H9 (cell line): Measurements from ENCODE around the gene RRAD. TPM values are rescaled to one million over a fixed set of nuclear protein-coding genes. Genes with fewer than 3 reads are reported as not detected.

Source experiments
- DNase-seq: peaks from one replicate; pipeline ENCODE4 v3.0.0-alpha.2; 2017
- H2AFZ ChIP-seq: one replicate; pipeline ENCODE4 v1.6.1; 2013; ENCODE audit warnings: mild to moderate bottlenecking, low read length, control low read depth, moderate library complexity
- H2AK5ac ChIP-seq: 2 replicates; pipeline ENCODE4 v1.6.1; 2013; ENCODE audit warnings: low read length, control low read depth, mixed read lengths; ENCODE audit not compliant: insufficient read length
- H2BK120ac ChIP-seq: one replicate; pipeline ENCODE4 v1.6.1; 2013; ENCODE audit warnings: low read depth, mild to moderate bottlenecking, low read length, control low read depth, inconsistent platforms; ENCODE audit not compliant: poor library complexity, severe bottlenecking
- H2BK12ac ChIP-seq: 2 replicates; pipeline ENCODE4 v1.6.1; 2013; ENCODE audit warnings: low read length, control low read depth, mixed read lengths, low read depth; ENCODE audit not compliant: insufficient read length
- H2BK15ac ChIP-seq: 2 replicates; pipeline ENCODE4 v1.6.1; 2013; ENCODE audit warnings: low read depth, low read length, control low read depth
- H2BK20ac ChIP-seq: one replicate; pipeline ENCODE4 v1.6.1; 2013; ENCODE audit warnings: low read depth, mild to moderate bottlenecking, low read length, control low read depth, inconsistent platforms; ENCODE audit not compliant: poor library complexity, severe bottlenecking
- H2BK5ac ChIP-seq: 2 replicates; pipeline ENCODE4 v1.6.1; 2013; ENCODE audit warnings: low read length, control low read depth, mixed read lengths; ENCODE audit not compliant: insufficient read length
- H3K14ac ChIP-seq: 2 replicates; pipeline ENCODE4 v1.6.1; 2013; ENCODE audit warnings: low read length, control low read depth; ENCODE audit not compliant: insufficient read depth
- H3K18ac ChIP-seq: 2 replicates; pipeline ENCODE4 v1.6.1; 2013; ENCODE audit warnings: low read depth, mild to moderate bottlenecking, mixed read lengths, low read length, control low read depth; ENCODE audit not compliant: insufficient read length
- H3K23ac ChIP-seq: 2 replicates; pipeline ENCODE4 v1.6.1; 2013; ENCODE audit warnings: low read length, control low read depth, mixed read lengths, low read depth; ENCODE audit not compliant: insufficient read length
- H3K23me2 ChIP-seq: 2 replicates; pipeline ENCODE4 v1.6.1; 2013; ENCODE audit warnings: low read depth, mild to moderate bottlenecking, mixed read lengths, low read length, control low read depth; ENCODE audit not compliant: insufficient read length, poor library complexity, severe bottlenecking
- H3K27ac ChIP-seq: 2 replicates; pipeline ENCODE4 v1.5.1; 2013; ENCODE audit warnings: low read length, control low read depth, mixed read lengths, low read depth; ENCODE audit not compliant: insufficient read length
- H3K27me3 ChIP-seq: 2 replicates; pipeline ENCODE4 v1.6.1; 2013; ENCODE audit warnings: low read length, control low read depth, inconsistent platforms; ENCODE audit not compliant: insufficient read depth
- H3K4ac ChIP-seq: 2 replicates; pipeline ENCODE4 v1.6.1; 2013; ENCODE audit warnings: low read depth, mild to moderate bottlenecking, control low read depth, inconsistent platforms, low read length, moderate library complexity
- H3K4me1 ChIP-seq: 2 replicates; pipeline ENCODE4 v1.6.1; 2013; ENCODE audit warnings: low read length, control low read depth, inconsistent platforms; ENCODE audit not compliant: insufficient read depth
- H3K4me2 ChIP-seq: 2 replicates; pipeline ENCODE4 v1.6.1; 2013; ENCODE audit warnings: low read length, control low read depth, mixed read lengths; ENCODE audit not compliant: insufficient read length, insufficient read depth
- H3K56ac ChIP-seq: 2 replicates; pipeline ENCODE4 v1.6.1; 2013; ENCODE audit warnings: low read depth, mild to moderate bottlenecking, mixed read lengths, low read length, control low read depth; ENCODE audit not compliant: insufficient read length
- H3K79me1 ChIP-seq: 2 replicates; pipeline ENCODE4 v1.6.1; 2013; ENCODE audit warnings: low read depth, mild to moderate bottlenecking, moderate library complexity, low read length, control low read depth, inconsistent platforms; ENCODE audit not compliant: insufficient read depth, poor library complexity, severe bottlenecking
- H3K79me2 ChIP-seq: 2 replicates; pipeline ENCODE4 v1.6.1; 2013; ENCODE audit warnings: low read length, control low read depth, inconsistent platforms; ENCODE audit not compliant: insufficient read depth
- H3K9ac ChIP-seq: 2 replicates; pipeline ENCODE4 v1.6.1; 2013; ENCODE audit warnings: low read length, control low read depth, mixed read lengths; ENCODE audit not compliant: insufficient read length; ENCODE audit errors: extremely low read depth
- H3K9me3 ChIP-seq: one replicate; pipeline ENCODE4 v1.6.1; 2013; ENCODE audit warnings: low read depth, low read length, inconsistent platforms; ENCODE audit not compliant: control insufficient read depth
- H3T11ph ChIP-seq: one replicate; pipeline ENCODE4 v1.6.1; 2013; ENCODE audit warnings: mild to moderate bottlenecking, low read length, control low read depth, inconsistent platforms
- H4K20me1 ChIP-seq: one replicate; pipeline ENCODE4 v1.6.1; 2013; ENCODE audit not compliant: control insufficient read depth, insufficient read length, insufficient read depth
- H4K5ac ChIP-seq: 2 replicates; pipeline ENCODE4 v1.6.1; 2013; ENCODE audit warnings: low read depth, mild to moderate bottlenecking, mixed read lengths, low read length, control low read depth; ENCODE audit not compliant: insufficient read length
- H4K8ac ChIP-seq: replicated peaks from 2 replicates; pipeline ENCODE4 v1.6.1; 2013; ENCODE audit warnings: low read length, control low read depth, mixed read lengths, low read depth; ENCODE audit not compliant: insufficient read length
- H4K91ac ChIP-seq: 2 replicates; pipeline ENCODE4 v1.6.1; 2013; ENCODE audit warnings: low read depth, mild to moderate bottlenecking, moderate library complexity, mixed read lengths, low read length, control low read depth; ENCODE audit not compliant: insufficient read length
- H3K27ac Mint-ChIP-seq, 3 experiments: 2 replicates in 2 of 3; 3 replicates in 1 of 3; pipeline ENCODE4 v1.8.0; 2020 to 2021; ENCODE audit warnings: mixed read lengths in 3 of 3, mild to moderate bottlenecking in 1 of 3, moderate library complexity in 1 of 3
- H3K27me3 Mint-ChIP-seq: 2 replicates; pipeline ENCODE4 v1.8.0; 2021; ENCODE audit warnings: low read depth, mild to moderate bottlenecking, moderate library complexity, mixed read lengths
- H3K36me3 Mint-ChIP-seq, 3 experiments: 2 replicates in 2 of 3; 3 replicates in 1 of 3; pipeline ENCODE4 v1.8.0; 2020 to 2021; ENCODE audit warnings: low read depth in 3 of 3, mixed read lengths in 3 of 3; ENCODE audit not compliant: insufficient read depth in 1 of 3
- H3K4me1 Mint-ChIP-seq, 2 experiments: 2 replicates each; pipeline ENCODE4 v1.8.0; 2020; ENCODE audit warnings: mixed read lengths in 2 of 2
- H3K4me3 Mint-ChIP-seq, 2 experiments: 2 replicates in 1 of 2; 3 replicates in 1 of 2; pipeline ENCODE4 v1.8.0; 2020 to 2021; ENCODE audit warnings: mild to moderate bottlenecking in 2 of 2, mixed read lengths in 2 of 2, moderate library complexity in 1 of 2
- H3K9me3 Mint-ChIP-seq, 2 experiments: 2 replicates in 1 of 2; 3 replicates in 1 of 2; pipeline ENCODE4 v1.8.0; 2020; ENCODE audit warnings: mild to moderate bottlenecking in 2 of 2, mixed read lengths in 2 of 2, moderate library complexity in 1 of 2
- WGBS: extraction: QIAGEN DNeasy Blood & Tissue Kit; methylation state at CpG from one replicate; pipeline ENCODE4 v1.1.7; 2013; ENCODE audit warnings: missing lambda C conversion rate, low lambda C conversion rate, mixed read lengths; ENCODE audit not compliant: insufficient read length; ENCODE audit errors: extremely low coverage; 5-methylcytosine and 5-hydroxymethylcytosine counted together
- total RNA-seq: library from RNA; stranded (reverse); gene quantifications from 2 replicates; pipeline ENCODE4 v1.2.1, GENCODE V29; 2021
- TF ChIP-seq, protein P1 (sequence below): fragments of 200-600 bp; sonication (generic); conservative IDR thresholded peaks from 3 replicates; pipeline ENCODE4 v1.8.0; 2021; ENCODE audit warnings: antibody characterized with exemption, mild to moderate bottlenecking

Gene RRAD
- total RNA-seq, 1 experiment from 2014 or later, result 0.72 TPM

DNA sequence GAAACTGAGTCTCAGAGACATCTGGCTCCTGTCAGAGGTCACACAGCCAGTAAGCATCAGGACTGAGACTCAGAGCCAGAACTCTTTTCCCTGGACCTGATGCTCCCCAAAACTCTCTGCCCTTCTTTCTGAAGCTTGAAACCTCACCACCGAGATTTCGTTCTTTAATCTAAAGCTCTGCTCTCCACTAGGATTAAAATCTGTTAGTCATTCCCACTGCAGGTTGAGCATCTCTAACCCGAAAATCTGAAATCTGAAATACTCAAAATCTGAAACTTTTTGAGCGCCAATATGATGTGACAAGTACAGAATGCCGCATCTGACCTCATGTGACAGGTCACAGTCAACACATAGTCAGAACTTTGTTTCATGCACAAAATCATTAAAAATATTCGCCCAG is 8.8 kb downstream of the RRAD start:
- no peak overlapping the region for H2BK5ac ChIP-seq
- no peaks in the 10 kb centered on the region; the same call in 1 of the 2 replicates for H3K27me3 ChIP-seq
- H3K79me1 ChIP-seq, result no peaks in the 10 kb centered on the region
- DNase-seq, result no peak
- TF ChIP-seq, protein P1, sequence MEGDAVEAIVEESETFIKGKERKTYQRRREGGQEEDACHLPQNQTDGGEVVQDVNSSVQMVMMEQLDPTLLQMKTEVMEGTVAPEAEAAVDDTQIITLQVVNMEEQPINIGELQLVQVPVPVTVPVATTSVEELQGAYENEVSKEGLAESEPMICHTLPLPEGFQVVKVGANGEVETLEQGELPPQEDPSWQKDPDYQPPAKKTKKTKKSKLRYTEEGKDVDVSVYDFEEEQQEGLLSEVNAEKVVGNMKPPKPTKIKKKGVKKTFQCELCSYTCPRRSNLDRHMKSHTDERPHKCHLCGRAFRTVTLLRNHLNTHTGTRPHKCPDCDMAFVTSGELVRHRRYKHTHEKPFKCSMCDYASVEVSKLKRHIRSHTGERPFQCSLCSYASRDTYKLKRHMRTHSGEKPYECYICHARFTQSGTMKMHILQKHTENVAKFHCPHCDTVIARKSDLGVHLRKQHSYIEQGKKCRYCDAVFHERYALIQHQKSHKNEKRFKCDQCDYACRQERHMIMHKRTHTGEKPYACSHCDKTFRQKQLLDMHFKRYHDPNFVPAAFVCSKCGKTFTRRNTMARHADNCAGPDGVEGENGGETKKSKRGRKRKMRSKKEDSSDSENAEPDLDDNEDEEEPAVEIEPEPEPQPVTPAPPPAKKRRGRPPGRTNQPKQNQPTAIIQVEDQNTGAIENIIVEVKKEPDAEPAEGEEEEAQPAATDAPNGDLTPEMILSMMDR, result no peak
- H2BK20ac ChIP-seq, result no peak overlapping the region
- no peak overlapping the region for H4K5ac ChIP-seq
- Mint-ChIP-seq H3K27me3 (peaks cover 41% of the 10 kb centered on the region), H3K4me1 (no peaks in the 10 kb centered on the region), H3K4me3 (no peak overlapping the region), H3K36me3 (no peaks in the 10 kb centered on the region; a peak in 1 of 7 replicates), H3K9me3 (no peaks in the 10 kb centered on the region), H3K27ac (no peak overlapping the region)
- H3K4me1 ChIP-seq, result no peaks in the 10 kb centered on the region
- H4K8ac ChIP-seq, result no peak overlapping the region
- H3K9me3 ChIP-seq, result no peaks in the 10 kb centered on the region
- H3K27ac ChIP-seq, result no peak overlapping the region
- H3T11ph ChIP-seq, result no peak overlapping the region
- H2BK12ac ChIP-seq, result no peak overlapping the region
- no peak overlapping the region for H2BK15ac ChIP-seq
- H3K23me2 ChIP-seq, result no peaks in the 10 kb centered on the region
- WGBS, result no CpG with 5 or more reads among the region's 6 CpGs
- no peak overlapping the region for H4K91ac ChIP-seq
- H3K56ac ChIP-seq, result no peak overlapping the region
- no peak overlapping the region for H3K9ac ChIP-seq
- no peak overlapping the region for H3K14ac ChIP-seq
- H3K4me2 ChIP-seq, result no peak overlapping the region
- H3K79me2 ChIP-seq, result no peaks in the 10 kb centered on the region
- H4K20me1 ChIP-seq, result no peaks in the 10 kb centered on the region
- no peak overlapping the region for H3K23ac ChIP-seq
- H2BK120ac ChIP-seq, result no peak overlapping the region
- no peak overlapping the region for H2AK5ac ChIP-seq
- no peak overlapping the region for H3K4ac ChIP-seq
- H2AFZ ChIP-seq, result no peak overlapping the region
- H3K18ac ChIP-seq, result no peak overlapping the region
